GM12878 (cell line): ENCODE results near the gene HASPIN. TPM values are rescaled to one million over a fixed set of nuclear protein-coding genes. Genes with fewer than 3 reads are reported as not detected.

Source experiments
- BHLHE40 ChIP-seq, 2 experiments: fragments of 450-650 bp in 1 of 2; IDR thresholded peaks; 2 replicates each; pipeline ENCODE4 v1.6.1; 2011 to 2017; ENCODE audit warnings: low read depth in 2 of 2, borderline replicate concordance in 1 of 2, improper control_type of control experiment in 1 of 2, low read length in 1 of 2, mild to moderate bottlenecking in 1 of 2
- CEBPZ ChIP-seq: fragments of 150-350 bp; IDR thresholded peaks from 2 replicates; pipeline ENCODE4 v1.6.1; 2016; ENCODE audit warnings: low read depth, low read length
- CREB1 ChIP-seq: IDR thresholded peaks from 2 replicates; pipeline ENCODE4 v1.6.1; 2012; ENCODE audit warnings: low read depth, mild to moderate bottlenecking, inconsistent platforms
- EGR1 ChIP-seq, 2 experiments: IDR thresholded peaks; 1 replicate in 1 of 2; 2 replicates in 1 of 2; pipeline ENCODE4 v1.6.1; 2011 to 2012; ENCODE audit warnings: low read depth in 2 of 2, low read length in 2 of 2, borderline replicate concordance in 1 of 2, mild to moderate bottlenecking in 1 of 2, moderate library complexity in 1 of 2
- ESRRA ChIP-seq: IDR thresholded peaks from 2 replicates; pipeline ENCODE4 v1.6.1; 2012; ENCODE audit warnings: mild to moderate bottlenecking, low read length, improper control_type of control experiment
- EZH2 ChIP-seq: IDR thresholded peaks from 2 replicates; pipeline ENCODE4 v1.6.1; 2012; ENCODE audit warnings: low read depth, mild to moderate bottlenecking, control low read depth, inconsistent platforms, low read length, borderline replicate concordance; ENCODE audit not compliant: control insufficient read depth
- GATAD2B ChIP-seq: fragments of 450-650 bp; conservative IDR thresholded peaks from 2 replicates; pipeline ENCODE4 v1.6.1; 2017; ENCODE audit warnings: low read depth, mild to moderate bottlenecking, moderate library complexity
- JUND ChIP-seq: IDR thresholded peaks from 2 replicates; pipeline ENCODE4 v1.6.1; 2012; ENCODE audit warnings: low read depth, mild to moderate bottlenecking, low read length, improper control_type of control experiment, moderate library complexity
- KAT2A ChIP-seq: conservative IDR thresholded peaks from 2 replicates; pipeline ENCODE4 v1.6.1; 2011; ENCODE audit warnings: low read depth, low read length; ENCODE audit not compliant: control insufficient read depth
- NFYA ChIP-seq: IDR thresholded peaks from 2 replicates; pipeline ENCODE4 v1.6.1; 2011; ENCODE audit warnings: low read depth, mild to moderate bottlenecking, low read length, improper control_type of control experiment, borderline replicate concordance
- TAF1 ChIP-seq: IDR thresholded peaks from 2 replicates; pipeline ENCODE4 v1.6.1; 2011; ENCODE audit warnings: mild to moderate bottlenecking, low read depth, low read length, borderline replicate concordance
- TBL1XR1 ChIP-seq: IDR thresholded peaks from 2 replicates; pipeline ENCODE4 v1.6.1; 2012; ENCODE audit warnings: low read depth, low read length, improper control_type of control experiment
- TCF7 ChIP-seq: IDR thresholded peaks from 2 replicates; pipeline ENCODE4 v1.6.1; 2014; ENCODE audit warnings: antibody characterized with exemption, borderline replicate concordance
- polyA plus RNA-seq, 11 experiments: library from polyadenylated mRNA; depleted of rRNA in 4 of 11; unstranded in 6 of 11; stranded (reverse) in 5 of 11; fragments of >200 nt; fragmentation: Nextera tagmentation in 4 of 11; fragmentation: Illumina TruSeq in 1 of 11; extraction: Ambion mirVana in 4 of 11; extraction: Trizol in 1 of 11; gene quantifications; 1 replicate in 1 of 11; 2 replicates in 10 of 11; pipeline versions ENCODE4 v1.2.1 to v1.2.3, GENCODE V29; 2011 to 2016; ENCODE audit warnings: inconsistent platforms in 2 of 11, missing spikeins in 2 of 11, low read depth in 1 of 11
- total RNA-seq, 4 experiments: library from RNA; depleted of rRNA in 3 of 4; stranded (reverse); fragments of >200 nt in 3 of 4; fragmentation: Illumina TruSeq in 1 of 4; extraction: Trizol in 1 of 4; gene quantifications; 2 replicates each; pipeline versions ENCODE4 v1.2.1 to v1.2.3, GENCODE V29; 2013 to 2021
- TF ChIP-seq, protein P1 (sequence below): fragments of 450-650 bp; formaldehyde crosslinking; IDR thresholded peaks from 2 replicates; pipeline ENCODE4 v1.4.0; 2020; ENCODE audit warnings: mild to moderate bottlenecking, moderate library complexity
- TF ChIP-seq, protein P2 (sequence below): IDR thresholded peaks from 2 replicates; pipeline ENCODE4 v1.6.1; 2011; ENCODE audit warnings: low read depth, low read length, improper control_type of control experiment, borderline replicate concordance
- TF ChIP-seq, protein P3 (sequence below): fragments of 450-650 bp; formaldehyde crosslinking; IDR thresholded peaks from 2 replicates; pipeline ENCODE4 v1.5.0; 2022; ENCODE audit warnings: mild to moderate bottlenecking, missing genetic modification characterization

The HASPIN gene
- total and polyA plus RNA-seq, 10 of the 15 experiments (the other 5 are each of a cell fraction or from before 2014, with no cell fraction given), result 0.80 to 18.0 (median 10.1) TPM

GRCh38 chr17:3710951-3711383 lies 12.7 kb upstream of the HASPIN start (continued):
- TF ChIP-seq CEBPZ, result no peak
- TF ChIP-seq TBL1XR1, result peak; percentile 41; the same call in 1 of the 2 replicates
- no peak for TF ChIP-seq EZH2
- peak; percentile 75 for TF ChIP-seq GATAD2B
- TF ChIP-seq, protein P1, sequence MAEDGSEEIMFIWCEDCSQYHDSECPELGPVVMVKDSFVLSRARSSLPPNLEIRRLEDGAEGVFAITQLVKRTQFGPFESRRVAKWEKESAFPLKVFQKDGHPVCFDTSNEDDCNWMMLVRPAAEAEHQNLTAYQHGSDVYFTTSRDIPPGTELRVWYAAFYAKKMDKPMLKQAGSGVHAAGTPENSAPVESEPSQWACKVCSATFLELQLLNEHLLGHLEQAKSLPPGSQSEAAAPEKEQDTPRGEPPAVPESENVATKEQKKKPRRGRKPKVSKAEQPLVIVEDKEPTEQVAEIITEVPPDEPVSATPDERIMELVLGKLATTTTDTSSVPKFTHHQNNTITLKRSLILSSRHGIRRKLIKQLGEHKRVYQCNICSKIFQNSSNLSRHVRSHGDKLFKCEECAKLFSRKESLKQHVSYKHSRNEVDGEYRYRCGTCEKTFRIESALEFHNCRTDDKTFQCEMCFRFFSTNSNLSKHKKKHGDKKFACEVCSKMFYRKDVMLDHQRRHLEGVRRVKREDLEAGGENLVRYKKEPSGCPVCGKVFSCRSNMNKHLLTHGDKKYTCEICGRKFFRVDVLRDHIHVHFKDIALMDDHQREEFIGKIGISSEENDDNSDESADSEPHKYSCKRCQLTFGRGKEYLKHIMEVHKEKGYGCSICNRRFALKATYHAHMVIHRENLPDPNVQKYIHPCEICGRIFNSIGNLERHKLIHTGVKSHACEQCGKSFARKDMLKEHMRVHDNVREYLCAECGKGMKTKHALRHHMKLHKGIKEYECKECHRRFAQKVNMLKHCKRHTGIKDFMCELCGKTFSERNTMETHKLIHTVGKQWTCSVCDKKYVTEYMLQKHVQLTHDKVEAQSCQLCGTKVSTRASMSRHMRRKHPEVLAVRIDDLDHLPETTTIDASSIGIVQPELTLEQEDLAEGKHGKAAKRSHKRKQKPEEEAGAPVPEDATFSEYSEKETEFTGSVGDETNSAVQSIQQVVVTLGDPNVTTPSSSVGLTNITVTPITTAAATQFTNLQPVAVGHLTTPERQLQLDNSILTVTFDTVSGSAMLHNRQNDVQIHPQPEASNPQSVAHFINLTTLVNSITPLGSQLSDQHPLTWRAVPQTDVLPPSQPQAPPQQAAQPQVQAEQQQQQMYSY (CRISPR knock-in tag), result no peak
- TF ChIP-seq NFYA, result no peak
- TF ChIP-seq, protein P2, sequence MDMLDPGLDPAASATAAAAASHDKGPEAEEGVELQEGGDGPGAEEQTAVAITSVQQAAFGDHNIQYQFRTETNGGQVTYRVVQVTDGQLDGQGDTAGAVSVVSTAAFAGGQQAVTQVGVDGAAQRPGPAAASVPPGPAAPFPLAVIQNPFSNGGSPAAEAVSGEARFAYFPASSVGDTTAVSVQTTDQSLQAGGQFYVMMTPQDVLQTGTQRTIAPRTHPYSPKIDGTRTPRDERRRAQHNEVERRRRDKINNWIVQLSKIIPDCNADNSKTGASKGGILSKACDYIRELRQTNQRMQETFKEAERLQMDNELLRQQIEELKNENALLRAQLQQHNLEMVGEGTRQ, result no peak
- TF ChIP-seq TAF1, result no peak
- TF ChIP-seq KAT2A, result no peak
- no peak for TF ChIP-seq ESRRA
- TF ChIP-seq, protein P3, sequence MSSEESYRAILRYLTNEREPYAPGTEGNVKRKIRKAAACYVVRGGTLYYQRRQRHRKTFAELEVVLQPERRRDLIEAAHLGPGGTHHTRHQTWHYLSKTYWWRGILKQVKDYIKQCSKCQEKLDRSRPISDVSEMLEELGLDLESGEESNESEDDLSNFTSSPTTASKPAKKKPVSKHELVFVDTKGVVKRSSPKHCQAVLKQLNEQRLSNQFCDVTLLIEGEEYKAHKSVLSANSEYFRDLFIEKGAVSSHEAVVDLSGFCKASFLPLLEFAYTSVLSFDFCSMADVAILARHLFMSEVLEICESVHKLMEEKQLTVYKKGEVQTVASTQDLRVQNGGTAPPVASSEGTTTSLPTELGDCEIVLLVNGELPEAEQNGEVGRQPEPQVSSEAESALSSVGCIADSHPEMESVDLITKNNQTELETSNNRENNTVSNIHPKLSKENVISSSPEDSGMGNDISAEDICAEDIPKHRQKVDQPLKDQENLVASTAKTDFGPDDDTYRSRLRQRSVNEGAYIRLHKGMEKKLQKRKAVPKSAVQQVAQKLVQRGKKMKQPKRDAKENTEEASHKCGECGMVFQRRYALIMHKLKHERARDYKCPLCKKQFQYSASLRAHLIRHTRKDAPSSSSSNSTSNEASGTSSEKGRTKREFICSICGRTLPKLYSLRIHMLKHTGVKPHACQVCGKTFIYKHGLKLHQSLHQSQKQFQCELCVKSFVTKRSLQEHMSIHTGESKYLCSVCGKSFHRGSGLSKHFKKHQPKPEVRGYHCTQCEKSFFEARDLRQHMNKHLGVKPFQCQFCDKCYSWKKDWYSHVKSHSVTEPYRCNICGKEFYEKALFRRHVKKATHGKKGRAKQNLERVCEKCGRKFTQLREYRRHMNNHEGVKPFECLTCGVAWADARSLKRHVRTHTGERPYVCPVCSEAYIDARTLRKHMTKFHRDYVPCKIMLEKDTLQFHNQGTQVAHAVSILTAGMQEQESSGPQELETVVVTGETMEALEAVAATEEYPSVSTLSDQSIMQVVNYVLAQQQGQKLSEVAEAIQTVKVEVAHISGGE (CRISPR knock-in tag), result no peak
- TF ChIP-seq TCF7, result no peak
- peak; percentile 66 to 88 for TF ChIP-seq BHLHE40 (IDR thresholded peaks at IDR 0.05; ENCODE audit: borderline replicate concordance in 1 of 2, low read depth in 2 of 2, low read length in 1 of 2)
- peak; percentile 53 for TF ChIP-seq CREB1
- TF ChIP-seq JUND, result no peak
- TF ChIP-seq EGR1 (IDR thresholded peaks at IDR 0.05; ENCODE audit: borderline replicate concordance in 1 of 2, low read depth in 2 of 2, low read length in 2 of 2), result peak in 1 of 2 experiments; percentile 16; a peak in 1 of 3 replicates
- TF ChIP-seq, all 136 proteins: peak for 59
